GM23248 (cell line): Measurements from ENCODE around the gene DTX1. TPM values are rescaled to one million over a fixed set of nuclear protein-coding genes. Genes with fewer than 3 reads are reported as not detected.

Source experiments
- DNase-seq: peaks from one replicate; pipeline ENCODE4 v3.0.0-alpha.2; 2015
- H2AFZ ChIP-seq: fragments of 200-600 bp; sonication (generic); 2 replicates; pipeline ENCODE4 v1.6.1; 2016; ENCODE audit warnings: antibody characterized with exemption
- H3F3A ChIP-seq: fragments of 200-600 bp; sonication (generic); 2 replicates; pipeline ENCODE4 v1.6.1; 2016; ENCODE audit warnings: mild to moderate bottlenecking, antibody characterized with exemption, mixed run types; ENCODE audit not compliant: insufficient read depth
- H3K27ac ChIP-seq: fragments of 200-600 bp; sonication (generic); 2 replicates; pipeline ENCODE4 v1.5.1; 2016; ENCODE audit warnings: mild to moderate bottlenecking
- H3K27me3 ChIP-seq: fragments of 200-600 bp; sonication (generic); replicated peaks from 2 replicates; pipeline ENCODE4 v1.6.1; 2016; ENCODE audit warnings: mild to moderate bottlenecking; ENCODE audit not compliant: insufficient read depth
- H3K36me3 ChIP-seq: fragments of 200-600 bp; sonication (generic); 2 replicates; pipeline ENCODE4 v1.6.1; 2016; ENCODE audit warnings: low read depth, mild to moderate bottlenecking
- H3K4me1 ChIP-seq: fragments of 200-600 bp; sonication (generic); 2 replicates; pipeline ENCODE4 v1.6.1; 2016; ENCODE audit warnings: mild to moderate bottlenecking; ENCODE audit not compliant: insufficient read depth
- H3K4me2 ChIP-seq: fragments of 200-600 bp; sonication (generic); one replicate; pipeline ENCODE4 v1.6.1; 2016; ENCODE audit warnings: mild to moderate bottlenecking; ENCODE audit not compliant: unreplicated experiment
- H3K4me3 ChIP-seq: fragments of 200-600 bp; sonication (generic); 2 replicates; pipeline ENCODE4 v1.5.1; 2016; ENCODE audit warnings: mild to moderate bottlenecking
- H3K79me2 ChIP-seq: fragments of 200-600 bp; sonication (generic); 2 replicates; pipeline ENCODE4 v1.6.1; 2016; ENCODE audit warnings: mild to moderate bottlenecking; ENCODE audit not compliant: insufficient read depth
- H3K9ac ChIP-seq: fragments of 200-600 bp; sonication (generic); 2 replicates; pipeline ENCODE4 v1.6.1; 2016; ENCODE audit warnings: mild to moderate bottlenecking
- H3K9me2 ChIP-seq: fragments of 200-600 bp; sonication (generic); 2 replicates; pipeline ENCODE4 v1.6.1; 2016; ENCODE audit warnings: mixed run types, mild to moderate bottlenecking, moderate library complexity; ENCODE audit not compliant: insufficient read depth
- H3K9me3 ChIP-seq: fragments of 200-600 bp; sonication (generic); one replicate; pipeline ENCODE4 v1.6.1; 2017; ENCODE audit warnings: low read depth
- H4K20me1 ChIP-seq: fragments of 200-600 bp; sonication (generic); 2 replicates; pipeline ENCODE4 v1.6.0; 2016; ENCODE audit not compliant: insufficient read depth
- EZH2 ChIP-seq: fragments of 200-600 bp; sonication (generic); IDR thresholded peaks from 2 replicates; pipeline ENCODE4 v1.6.1; 2018; ENCODE audit warnings: antibody characterized with exemption, mild to moderate bottlenecking; ENCODE audit not compliant: insufficient read depth, poor library complexity, severe bottlenecking
- EZH2phosphoT487 ChIP-seq: fragments of 200-600 bp; sonication (generic); IDR thresholded peaks from 2 replicates; pipeline ENCODE4 v1.6.1; 2018; ENCODE audit warnings: antibody characterized with exemption, moderate library complexity, mild to moderate bottlenecking, low read depth; ENCODE audit not compliant: insufficient read depth
- WGBS, 2 experiments: methylation state at CpG; one replicate each; pipeline ENCODE4 v1.1.6; 2015 to 2017; ENCODE audit warnings: low lambda C conversion rate in 2 of 2, low coverage in 1 of 2; ENCODE audit errors: missing lambda C conversion rate in 2 of 2; 5-methylcytosine and 5-hydroxymethylcytosine counted together
- in situ Hi-C: fragments of 300-500 bp; cut with MboI; formaldehyde crosslinking; loops from 2 replicates; pipeline ENCODE4 v1.15.0; 2020
- polyA plus RNA-seq: library from polyadenylated mRNA; unstranded; fragments of >200 nt; fragmentation: Nextera tagmentation; extraction: Ambion mirVana; gene quantifications from 2 replicates; pipeline ENCODE4 v1.2.1, GENCODE V29; 2016
- total RNA-seq: library from RNA; depleted of rRNA; stranded (reverse); fragments of >200 nt; shearing (Covaris generic); gene quantifications from 2 replicates; pipeline ENCODE4 v1.2.3, GENCODE V29; 2014

Gene DTX1
- total and polyA plus RNA-seq, 2 experiments from 2014 or later, result not detected

- Histone ChIP-seq H4K20me1 (no peaks in the 10 kb centered on the region), H3K36me3 (no peaks in the 10 kb centered on the region), H3K9me2 (no peaks in the 10 kb centered on the region), H3K9me3 (no peaks in the 10 kb centered on the region), H3K27me3 (no peaks in the 10 kb centered on the region; the same call in 1 of the 2 replicates), H3K79me2 (no peaks in the 10 kb centered on the region), H3K4me1 (peaks cover 7% of the 10 kb centered on the region; the same call in 1 of the 2 replicates), H3K4me2 (no peak overlapping the region), H2AFZ (no peak overlapping the region), H3K4me3 (no peak overlapping the region), H3F3A (0 out of 2 replicates have a peak, but pooled peaks cover 6% of the 10 kb centered on the region), H3K9ac (no peak overlapping the region), H3K27ac (no peak overlapping the region)
- TF ChIP-seq EZH2phosphoT487, result no peak
- TF ChIP-seq EZH2, result no peak
- in situ Hi-C loops, result no loop called here
- DNase-seq, result no peak
- WGBS, 2 experiments, result 67 to 69% methylated on average over 5 of the region's 5 CpGs
Measured at GRCh38 chr12:113016796-113017195, 39.7 kb upstream of the DTX1 start.

- peak overlapping the region; percentile 20 for H3K4me2 ChIP-seq
- WGBS, 2 experiments, result 10 to 13% methylated on average over 4 of the region's 4 CpGs
- DNase-seq, result peak; percentile 42
Measured at GRCh38 chr12:113019025-113019424, 37.5 kb upstream of the DTX1 start.

GRCh38 chr12:113021500-113021899, 35.0 kb upstream of the DTX1 start:
- no peaks in the 10 kb centered on the region for H3K79me2 ChIP-seq
- no peaks in the 10 kb centered on the region for H3K36me3 ChIP-seq
- no peak overlapping the region for H3K27ac ChIP-seq
- H3K9me3 ChIP-seq, result no peaks in the 10 kb centered on the region
- no peaks in the 10 kb centered on the region for H3K9me2 ChIP-seq
- H3F3A ChIP-seq, result 0 out of 2 replicates have a peak, but pooled peaks cover 6% of the 10 kb centered on the region
- H3K4me3 ChIP-seq, result no peak overlapping the region
- DNase-seq, result no peak
- no peak for TF ChIP-seq EZH2phosphoT487
- TF ChIP-seq EZH2, result no peak
- H2AFZ ChIP-seq, result no peak overlapping the region
- no peaks in the 10 kb centered on the region for H4K20me1 ChIP-seq
- in situ Hi-C loops, result no loop called here
- no peak overlapping the region for H3K9ac ChIP-seq
- H3K4me1 ChIP-seq, result peaks cover 7% of the 10 kb centered on the region; the same call in 1 of the 2 replicates
- H3K4me2 ChIP-seq, result no peak overlapping the region
- 0 out of 2 replicates have a peak, but pooled peaks cover 6% of the 10 kb centered on the region for H3K27me3 ChIP-seq
- 32 to 53% methylated on average over 1 of the region's 1 CpG for WGBS, 2 experiments

More at GRCh38 chr12:113019025-113019424, 37.5 kb upstream of the DTX1 start:
- in situ Hi-C loops, result no loop called here
- H3K4me1 ChIP-seq, result peaks cover 7% of the 10 kb centered on the region; the same call in 1 of the 2 replicates
- no peak for TF ChIP-seq EZH2
- TF ChIP-seq EZH2phosphoT487, result no peak
- H2AFZ ChIP-seq, result no peak overlapping the region
- H4K20me1 ChIP-seq, result no peaks in the 10 kb centered on the region
- no peaks in the 10 kb centered on the region for H3K36me3 ChIP-seq
- 0 out of 2 replicates have a peak, but pooled peaks cover 6% of the 10 kb centered on the region for H3F3A ChIP-seq
- H3K9me3 ChIP-seq, result no peaks in the 10 kb centered on the region
- H3K79me2 ChIP-seq, result no peaks in the 10 kb centered on the region
- H3K27me3 ChIP-seq, result 0 out of 2 replicates have a peak, but pooled peaks cover 3% of the 10 kb centered on the region
- H3K9me2 ChIP-seq, result no peaks in the 10 kb centered on the region
- H3K27ac ChIP-seq, result no peak overlapping the region
- H3K9ac ChIP-seq, result no peak overlapping the region
- H3K4me3 ChIP-seq, result no peak overlapping the region

GRCh38 chr12:113022563-113023297, 33.8 kb upstream of the DTX1 start:
- in situ Hi-C loops, result no loop called here
- H3K27me3 ChIP-seq, result peaks cover 6% of the 10 kb centered on the region; the same call in 1 of the 2 replicates
- no peaks in the 10 kb centered on the region for H3K36me3 ChIP-seq
- WGBS, 2 experiments, result 50 to 54% methylated on average over 3 of the region's 3 CpGs
- no peak for DNase-seq
- no peak overlapping the region for H2AFZ ChIP-seq
- H3K9me3 ChIP-seq, result no peaks in the 10 kb centered on the region
- H3K9ac ChIP-seq, result no peak overlapping the region
- H3K79me2 ChIP-seq, result no peaks in the 10 kb centered on the region
- H3K4me1 ChIP-seq, result peaks cover 7% of the 10 kb centered on the region; the same call in 1 of the 2 replicates
- TF ChIP-seq EZH2phosphoT487 (no peak), EZH2 (no peak)
- H3K4me2 ChIP-seq, result no peak overlapping the region
- H3K4me3 ChIP-seq, result no peak overlapping the region
- H3K9me2 ChIP-seq, result no peaks in the 10 kb centered on the region
- H3F3A ChIP-seq, result 0 out of 2 replicates have a peak, but pooled peaks cover 6% of the 10 kb centered on the region
- H3K27ac ChIP-seq, result no peak overlapping the region
- no peaks in the 10 kb centered on the region for H4K20me1 ChIP-seq
